Measurements from ENCODE around the gene OTOP2. TPM values are rescaled to one million over a fixed set of nuclear protein-coding genes. Genes with fewer than 3 reads are reported as not detected.

OTOP2 gene
- total and polyA plus RNA-seq, 12 donors, result 0.03 to 0.11 TPM; not detected in 10

DNA sequence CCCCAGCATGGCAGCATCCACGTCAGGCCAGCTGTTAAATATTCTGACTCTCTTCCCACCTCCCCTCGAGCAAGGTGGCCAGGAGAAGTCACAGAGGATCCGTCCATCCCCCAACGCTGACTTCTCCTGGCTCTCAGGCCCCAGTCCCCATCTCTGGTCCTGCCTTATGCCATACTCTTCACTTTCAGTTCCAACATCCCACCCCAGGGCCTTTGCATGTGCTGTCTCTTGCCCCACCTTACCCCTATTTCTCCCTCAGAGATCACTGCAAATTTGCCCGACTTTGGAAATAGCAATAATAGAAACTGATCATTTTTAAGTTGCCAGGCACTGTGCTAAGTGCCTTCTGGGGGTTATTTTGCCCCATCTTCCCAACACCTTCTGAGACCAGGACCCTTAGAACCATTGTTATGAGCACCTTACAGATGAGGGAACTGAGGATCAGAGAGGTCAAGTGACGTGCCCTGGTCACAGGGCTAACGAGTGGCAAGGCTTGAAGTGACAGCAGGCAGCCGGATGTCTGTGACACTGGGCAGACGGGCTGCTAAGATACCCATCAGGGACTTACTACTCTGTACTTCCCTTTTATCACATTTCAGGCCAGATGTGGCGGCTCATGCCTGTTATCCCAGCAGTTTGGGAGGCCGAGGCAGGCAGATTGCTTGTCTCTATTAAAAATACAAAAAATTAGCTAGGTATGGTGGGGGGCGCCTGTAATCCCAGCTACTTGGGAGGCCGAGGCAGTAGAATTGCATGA lies 30.8 kb downstream of the OTOP2 start:
- no peaks in the 10 kb centered on the region for H3K9me3 ChIP-seq (replicated peaks in 1 of 3)
- no peak for TF ChIP-seq POLR2A (IDR thresholded peaks at IDR 0.05)
- no peak for TF ChIP-seq CTCF (IDR thresholded peaks at IDR 0.05)
- no peaks in the 10 kb centered on the region for H3K4me1 ChIP-seq (replicated peaks in 1 of 2)
- no peak for DNase-seq
- WGBS, 4 donors, result 68 to 76% (median 73%) methylated on average over 12 to 13 of the region's 13 CpGs
- no peaks in the 10 kb centered on the region for H3K36me3 ChIP-seq (replicated peaks in 1 of 2)
- intact Hi-C loops (cut with DNase I), result loop anchor here (5.0 to 10.0 kb wide), 3 partner anchors 33 to 163 kb away; partner anchors contain the start of genes OTOP2 (in 2 of the 2) and USH1G (in 2 of the 2)
- H3K27ac ChIP-seq, result no peak overlapping the region
- H3K27me3 ChIP-seq, result no peaks in the 10 kb centered on the region
- H3K4me3 ChIP-seq, result no peak overlapping the region

- 74 to 91% (median 82%) methylated on average over 4 of the region's 4 CpGs for WGBS, 4 donors
- Histone ChIP-seq H3K27me3 (no peaks in the 10 kb centered on the region), H3K36me3 (replicated peaks in 1 of 2) (no peaks in the 10 kb centered on the region), H3K27ac (no peak overlapping the region), H3K4me1 (replicated peaks in 1 of 2) (no peaks in the 10 kb centered on the region), H3K9me3 (replicated peaks in 1 of 3) (no peaks in the 10 kb centered on the region), H3K4me3 (no peak overlapping the region)
- DNase-seq, result no peak
- intact Hi-C loops (cut with DNase I), result loop anchor here (5.0 to 10.0 kb wide), 3 partner anchors 34 to 164 kb away; partner anchors contain the start of genes OTOP2 (in 2 of the 2) and USH1G (in 2 of the 2)
- TF ChIP-seq POLR2A (IDR thresholded peaks at IDR 0.05) (no peak), CTCF (IDR thresholded peaks at IDR 0.05) (no peak)
These were observed 32.0 kb downstream of the OTOP2 start for GRCh38 chr17:74956093-74956492.

DNA sequence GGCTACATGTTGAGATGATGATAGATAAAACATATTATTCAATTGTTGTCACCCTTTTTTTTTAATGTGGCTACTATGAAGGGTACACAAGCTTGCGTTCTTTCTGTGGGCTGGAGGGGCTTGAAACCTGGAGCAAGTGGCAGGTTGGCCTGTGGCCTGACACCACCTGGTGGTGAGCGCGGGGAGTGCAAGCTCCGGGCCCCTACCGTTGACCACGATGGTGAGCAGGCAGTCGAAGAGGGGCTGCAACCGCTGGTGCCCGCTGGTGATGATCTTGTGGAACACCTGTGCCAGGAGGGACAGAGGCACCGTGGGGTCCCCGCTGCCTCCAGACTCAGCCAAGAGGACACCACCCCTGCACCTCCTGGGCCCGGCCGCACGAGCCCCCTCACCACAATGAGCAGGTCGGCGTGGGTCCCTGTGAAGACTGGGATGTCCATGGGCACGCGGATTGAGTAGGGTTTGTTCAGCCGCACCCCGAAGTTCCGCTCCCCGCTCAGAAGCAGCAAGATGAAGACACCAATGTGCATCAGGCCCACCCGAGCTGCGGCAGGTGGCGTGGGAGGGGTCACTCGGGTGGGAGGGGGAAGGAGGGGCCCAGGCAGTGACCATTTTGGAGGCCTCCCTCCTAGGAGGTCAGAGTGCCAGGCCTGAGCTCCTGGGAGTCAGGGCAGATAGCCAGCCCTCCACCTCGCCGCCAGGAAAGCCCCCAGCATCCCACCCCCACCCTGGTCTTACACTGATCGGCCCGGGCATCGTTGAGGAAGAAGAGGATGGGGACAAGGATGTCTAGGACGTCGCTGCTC lies 34.1 kb downstream of the OTOP2 start:
- Histone ChIP-seq H3K4me1 (replicated peaks in 1 of 2) (no peaks in the 10 kb centered on the region), H3K9me3 (replicated peaks in 1 of 3) (no peaks in the 10 kb centered on the region), H3K27ac (no peak overlapping the region), H3K36me3 (replicated peaks in 1 of 2) (no peaks in the 10 kb centered on the region), H3K4me3 (no peak overlapping the region), H3K27me3 (no peaks in the 10 kb centered on the region)
- TF ChIP-seq POLR2A (IDR thresholded peaks at IDR 0.05) (no peak), CTCF (IDR thresholded peaks at IDR 0.05) (peak; percentile 89 to 94 (median 92))
- peak; percentile 64 to 89 (median 79) for DNase-seq
- intact Hi-C loops (cut with DNase I), result loop anchor here (5.0 to 10.0 kb wide), 3 partner anchors 36 to 166 kb away; partner anchors contain the start of genes OTOP2 (in 2 of the 2) and USH1G (in 2 of the 2)
- 4 to 48% (median 44%) methylated on average over 6 to 33 of the region's 33 CpGs for WGBS, 4 donors

All from adrenal gland (tissue), 12 donors.